A549 (cell line): ENCODE measurements around the gene SETD1B. TPM values are rescaled to one million over a fixed set of nuclear protein-coding genes. Genes with fewer than 3 reads are reported as not detected.
A peak's percentile ranks its signal among the peaks of the same experiment; 100 is the strongest.

Experiments
- ATAC-seq, 2 experiments: fragments of 200-7000 bp in 1 of 2; fragments of >200 bp in 1 of 2; cut with Nextera tagmentation in 1 of 2; cut with Tn5 transposase in 1 of 2; 3 replicates each; pipeline versions ENCODE4 v1.8.0 to v1.9.1; 2018 to 2020; ENCODE audit warnings: mild to moderate bottlenecking in 1 of 2, moderate library complexity in 1 of 2
- CTCF ChIA-PET: fragments of 300-600 bp; sonication (Branson Sonifier 250); formaldehyde crosslinking; extraction: SDS; loops from one replicate; lab custom pipeline; 2021; ENCODE audit warnings: antibody characterized with exemption, inconsistent platforms; lab: Yijun Ruan, JAX
- POLR2A ChIA-PET: fragments of 350-600 bp; formaldehyde crosslinking; extraction: SDS; loops from one replicate; lab custom pipeline; 2021; ENCODE audit warnings: antibody characterized with exemption, inconsistent platforms; lab: Yijun Ruan, JAX
- DNase-seq, 2 experiments: peaks; one replicate each; pipeline versions ENCODE4 v3.0.0 to v3.0.0-alpha.2; 2011 to 2016; ENCODE audit warnings: low read depth in 1 of 2, low spot score in 1 of 2
- FAIRE-seq: peaks from 2 replicates; lab custom pipeline; 2011; peaks lifted over from hg19 to GRCh38; lab: Jason Lieb, UNC
- H3K27ac ChIP-seq, 2 experiments: fragments of >200 bp; sonication (Bioruptor Twin); formaldehyde crosslinking; 3 replicates each; pipeline ENCODE4 v1.5.1; 2016 to 2017
- H3K4me1 ChIP-seq: fragments of >200 bp; sonication (Bioruptor Twin); formaldehyde crosslinking; 3 replicates; pipeline ENCODE4 v1.6.1; 2016
- H3K4me2 ChIP-seq: fragments of >200 bp; sonication (Bioruptor Twin); formaldehyde crosslinking; 3 replicates; pipeline ENCODE4 v1.6.1; 2016
- H3K4me3 ChIP-seq: fragments of >200 bp; sonication (Bioruptor Twin); formaldehyde crosslinking; 3 replicates; pipeline ENCODE4 v1.5.1; 2016
- H3K9me3 ChIP-seq: fragments of >200 bp; sonication (Bioruptor Twin); formaldehyde crosslinking; 3 replicates; pipeline ENCODE4 v1.6.1; 2016
- ATOH8 ChIP-seq: fragments of 250-450 bp; sonication (Bioruptor Pico); IDR thresholded peaks from 2 replicates; pipeline ENCODE4 v1.5.0; 2020; ENCODE audit warnings: low read depth, mild to moderate bottlenecking, moderate library complexity
- CEBPB ChIP-seq, 2 experiments: fragments of >200 bp in 1 of 2; sonication (Bioruptor Twin) in 1 of 2; formaldehyde crosslinking in 1 of 2; IDR thresholded peaks; 2 replicates each; pipeline ENCODE4 v1.6.1; 2012 to 2016
- E2F6 ChIP-seq: IDR thresholded peaks from 2 replicates; pipeline ENCODE4 v1.6.1; 2012; ENCODE audit warnings: low read depth, borderline replicate concordance
- EHMT2 ChIP-seq: fragments of 200-600 bp; sonication (generic); IDR thresholded peaks from 2 replicates; pipeline ENCODE4 v1.6.1; 2016; ENCODE audit warnings: antibody characterized with exemption, low read depth, mild to moderate bottlenecking, moderate library complexity
- GATA3 ChIP-seq: IDR thresholded peaks from 2 replicates; pipeline ENCODE4 v1.6.1; 2012; ENCODE audit warnings: borderline replicate concordance
- HEYL ChIP-seq: fragments of 250-450 bp; sonication (Bioruptor Pico); IDR thresholded peaks from 2 replicates; pipeline ENCODE4 v1.8.0; 2021; ENCODE audit warnings: mild to moderate bottlenecking, moderate library complexity
- HMGXB4 ChIP-seq: fragments of 250-450 bp; sonication (Bioruptor Pico); IDR thresholded peaks from 2 replicates; pipeline ENCODE4 v1.5.0; 2021; ENCODE audit warnings: mild to moderate bottlenecking, moderate library complexity, borderline replicate concordance
- HOXB13 ChIP-seq: fragments of 250-450 bp; sonication (Bioruptor Pico); IDR thresholded peaks from 2 replicates; pipeline ENCODE4 v1.5.0; 2020; ENCODE audit warnings: low read depth, mild to moderate bottlenecking, moderate library complexity
- HOXB5 ChIP-seq: fragments of 250-450 bp; sonication (Bioruptor Pico); IDR thresholded peaks from 2 replicates; pipeline ENCODE4 v1.5.0; 2020; ENCODE audit warnings: mild to moderate bottlenecking, moderate library complexity
- KDM5A ChIP-seq: fragments of 200-600 bp; sonication (generic); IDR thresholded peaks from 2 replicates; pipeline ENCODE4 v1.6.1; 2016; ENCODE audit warnings: antibody characterized with exemption, mild to moderate bottlenecking
- MAZ ChIP-seq: fragments of 150-350 bp; IDR thresholded peaks from 2 replicates; pipeline ENCODE4 v1.6.1; 2014; ENCODE audit warnings: antibody characterized with exemption, low read depth, low read length, borderline replicate concordance
- NR3C1 ChIP-seq: fragments of >200 bp; sonication (Bioruptor Twin); formaldehyde crosslinking; IDR thresholded peaks from 3 replicates; pipeline ENCODE4 v1.6.1; 2017
- RAD21 ChIP-seq, 2 experiments: fragments of >200 bp in 1 of 2; sonication (Bioruptor Twin) in 1 of 2; formaldehyde crosslinking in 1 of 2; IDR thresholded peaks in 1 of 2; conservative IDR thresholded peaks in 1 of 2; 2 replicates in 1 of 2; 3 replicates in 1 of 2; pipeline ENCODE4 v1.6.1; 2012 to 2018; ENCODE audit warnings: inconsistent platforms in 1 of 2
- RFX5 ChIP-seq: fragments of 450-650 bp; IDR thresholded peaks from 2 replicates; pipeline ENCODE4 v1.7.1; 2014; ENCODE audit warnings: antibody characterized with exemption, mild to moderate bottlenecking, moderate library complexity
- SREBF2 ChIP-seq: fragments of 450-650 bp; IDR thresholded peaks from 2 replicates; pipeline ENCODE4 v1.6.1; 2014; ENCODE audit warnings: mild to moderate bottlenecking, moderate library complexity
- USF2 ChIP-seq: fragments of 450-650 bp; IDR thresholded peaks from 2 replicates; pipeline ENCODE4 v1.6.1; 2014; ENCODE audit warnings: antibody characterized with exemption
- ZC3H11A ChIP-seq: fragments of 450-650 bp; IDR thresholded peaks from 2 replicates; pipeline ENCODE4 v1.6.1; 2014; ENCODE audit warnings: antibody characterized with exemption, mild to moderate bottlenecking
- ZNF302 ChIP-seq: fragments of 250-450 bp; sonication (Bioruptor Pico); IDR thresholded peaks from 2 replicates; pipeline ENCODE4 v1.9.0; 2021; ENCODE audit warnings: inconsistent platforms, mild to moderate bottlenecking, moderate library complexity
- WGBS: methylation state at CpG from one replicate; pipeline ENCODE4 v1.1.6; 2017; ENCODE audit errors: missing lambda C conversion rate; 5-methylcytosine and 5-hydroxymethylcytosine counted together
- polyA plus RNA-seq, 4 experiments: library from polyadenylated mRNA; depleted of rRNA in 3 of 4; stranded (reverse); fragments of >200 nt; fragmentation: RNase III in 1 of 4; extraction: RNeasy Plus Mini Kit Qiagen cat#74134 plus additional on column Dnase treatment in 1 of 4; gene quantifications; 2 replicates in 3 of 4; 3 replicates in 1 of 4; pipeline ENCODE4 v1.2.3, GENCODE V29; 2011 to 2017

The SETD1B gene
- polyA plus RNA-seq, 2 of the 4 experiments (the other 2 are of a cell fraction), result 1.1 to 8.6 TPM

- DNase-seq (no peak), FAIRE-seq (no peak), ATAC-seq (no peak)
- Histone ChIP-seq H3K27ac (peak overlapping the region in 1 of 2 experiments; percentile 29; a peak in 1 of 6 replicates), H3K4me2 (no peak overlapping the region), H3K4me3 (no peak overlapping the region), H3K4me1 (peaks cover 45% of the 10 kb centered on the region), H3K9me3 (no peaks in the 10 kb centered on the region)
- ChIA-PET CTCF (interaction anchor here (1.0 to 56.0 kb wide), 4 partner anchors 35 to 78 kb away, joined by 3 to 2657 read pairs (median 256); partner anchors contain the start of genes RHOF and SETD1B), POLR2A (no interaction called here)
- TF ChIP-seq ATOH8 (no peak), HEYL (CRISPR knock-in tag) (no peak), NR3C1 (no peak), GATA3 (no peak), KDM5A (no peak), RAD21 (conservative IDR thresholded peaks at IDR 0.05 in 1 of 2, IDR thresholded peaks at IDR 0.05 in 1 of 2) (no peak), HMGXB4 (CRISPR knock-in tag) (no peak), EHMT2 (no peak), RFX5 (no peak), ZNF302 (no peak), E2F6 (no peak), MAZ (no peak), SREBF2 (no peak), USF2 (no peak), HOXB13 (no peak), ZC3H11A (no peak)
- 92% methylated on average over 9 of the region's 9 CpGs for WGBS
These were observed 33.4 kb upstream of the SETD1B start for GRCh38 chr12:121770388-121770787.

- H3K4me1 ChIP-seq, result peaks cover 45% of the 10 kb centered on the region
- TF ChIP-seq HOXB5 (CRISPR knock-in tag) (no peak), CEBPB (IDR thresholded peaks at IDR 0.05) (peak in 1 of 2 experiments; percentile 73; a peak in 2 of 4 replicates)
- TF ChIP-seq, all 56 proteins: peak for 1
- ChIA-PET CTCF (interaction anchor here (1.3 to 56.0 kb wide), 4 partner anchors 11 to 79 kb away, joined by 3 to 2657 read pairs (median 271); partner anchors contain the start of genes RHOF and SETD1B), POLR2A (no interaction called here)
- H3K27ac ChIP-seq, result peak overlapping the region in 1 of 2 experiments; percentile 59; a peak in 2 of 6 replicates
- no peak for DNase-seq
- no peak overlapping the region; the same call in 2 of the 3 replicates for H3K4me2 ChIP-seq
- H3K4me3 ChIP-seq, result no peak overlapping the region
- ATAC-seq, result no peak
- 91% methylated on average over 25 of the region's 25 CpGs for WGBS
- H3K9me3 ChIP-seq, result no peaks in the 10 kb centered on the region
- no peak for FAIRE-seq
These were observed 32.8 kb upstream of the SETD1B start for GRCh38 chr12:121770813-121771625.
